Activated naive CD8-positive, alpha-beta T cell treated with anti-CD3 and anti-CD28 coated beads, Interleukin-2, amount 50 U/mL, for 16 hours (primary cell): ENCODE results near the gene LRR1.
"Not testable (repeated sequence)": the region's sequence is repeated elsewhere in the genome, so short reads cannot be mapped to it uniquely, and the experiment has no call there.

Experiments
- DNase-seq: peaks from one replicate; pipeline ENCODE4 v3.0.0-alpha.2; 2020; ENCODE audit warnings: low read depth, low spot score

LRR1 gene

GRCh38 chr14:49585803-49586672, 12.7 kb upstream of the LRR1 start, which contains the start of gene RPS29:
Gene RPS29 (minus strand): TSS chr14:49586380. CDS start chr14:49586346, 34 bp downstream.
- peak; percentile 89 for DNase-seq

- no peak for DNase-seq
These were observed 11.9 kb upstream of the LRR1 start for GRCh38 chr14:49586673-49587460.

- no peak for DNase-seq
These were observed 9.4 kb upstream of the LRR1 start for GRCh38 chr14:49589387-49589786.

- no peak for DNase-seq
These were observed 5.7 kb upstream of the LRR1 start for GRCh38 chr14:49593016-49593415.

GRCh38 chr14:49594347-49595091, 4.2 kb upstream of the LRR1 start:
- no peak for DNase-seq

- DNase-seq: no peak
These were observed 603 bp upstream of the LRR1 start for GRCh38 chr14:49598189-49598484.

- DNase-seq: no peak
These were observed 8.8 kb downstream of the LRR1 start for GRCh38 chr14:49607583-49607982.

GRCh38 chr14:49612251-49612650, 13.5 kb downstream of the LRR1 start:
- no peak for DNase-seq

GRCh38 chr14:49612671-49613070, 13.9 kb downstream of the LRR1 start:
- DNase-seq: no peak

GRCh38 chr14:49614196-49614595, 15.5 kb downstream of the LRR1 start:
- no peak for DNase-seq

- DNase-seq: no peak
These were observed 17.0 kb downstream of the LRR1 start for GRCh38 chr14:49615776-49616175.

- no peak for DNase-seq
These were observed 19.2 kb downstream of the LRR1 start for GRCh38 chr14:49617852-49618519.

GRCh38 chr14:49619273-49619672, 20.5 kb downstream of the LRR1 start:
- DNase-seq: not testable (repeated sequence)

GRCh38 chr14:49619730-49620129, 21.0 kb downstream of the LRR1 start:
- no peak for DNase-seq

GRCh38 chr14:49620182-49621113, 21.7 kb downstream of the LRR1 start, which contains the start of the genes MGAT2 and RPL36AL:
Gene MGAT2 (plus strand): TSS chr14:49620799. CDS start chr14:49621269, 470 bp downstream.
Gene RPL36AL (minus strand): TSS chr14:49620626. CDS start chr14:49619104, 1,522 bp downstream.
- DNase-seq: peak; percentile 82

- DNase-seq: no peak
These were observed 22.6 kb downstream of the LRR1 start for GRCh38 chr14:49621114-49621881.

- DNase-seq: no peak
These were observed 23.4 kb downstream of the LRR1 start for GRCh38 chr14:49622022-49622607.

GRCh38 chr14:49623387-49623786, 24.6 kb downstream of the LRR1 start:
- no peak for DNase-seq
